Mesothelial cell of epicardium (in vitro differentiated cells): Measurements from ENCODE around the gene TMSB15B. TPM values are rescaled to one million over a fixed set of nuclear protein-coding genes. Genes with fewer than 3 reads are reported as not detected.
A peak's percentile ranks its signal among the peaks of the same experiment; 100 is the strongest.
"Not testable (repeated sequence)": the region's sequence is repeated elsewhere in the genome, so short reads cannot be mapped to it uniquely, and the experiment has no call there.

Source experiments
- DNase-seq, 2 experiments: peaks; one replicate each; pipeline ENCODE4 v3.0.0; 2021; ENCODE audit warnings: low spot score in 2 of 2; ENCODE audit not compliant: unreplicated experiment in 2 of 2
- H3K27ac Mint-ChIP-seq: 2 replicates; pipeline ENCODE4 v1.8.0; 2021; ENCODE audit warnings: mixed read lengths
- H3K27me3 Mint-ChIP-seq: 2 replicates; pipeline ENCODE4 v1.8.0; 2021; ENCODE audit warnings: low read depth, mixed read lengths
- H3K36me3 Mint-ChIP-seq: 2 replicates; pipeline ENCODE4 v1.8.0; 2021; ENCODE audit warnings: mixed read lengths
- H3K4me1 Mint-ChIP-seq: 2 replicates; pipeline ENCODE4 v1.8.0; 2021; ENCODE audit warnings: mixed read lengths
- H3K4me3 Mint-ChIP-seq: 2 replicates; pipeline ENCODE4 v1.8.0; 2021; ENCODE audit warnings: mild to moderate bottlenecking, moderate library complexity, mixed read lengths
- H3K9me3 Mint-ChIP-seq: 2 replicates; pipeline ENCODE4 v1.8.0; 2021; ENCODE audit warnings: mixed read lengths
- CTCF ChIP-seq: fragments of 200-600 bp; sonication (generic); IDR thresholded peaks from one replicate; pipeline ENCODE4 v1.5.0; 2021; ENCODE audit warnings: antibody characterized with exemption; ENCODE audit not compliant: unreplicated experiment
- total RNA-seq: library from RNA; stranded (reverse); gene quantifications from 3 replicates; pipeline ENCODE4 v1.2.1, GENCODE V29; 2021

The TMSB15B gene
- total RNA-seq, 1 donor from 2014 or later, result 20.5 TPM

GRCh38 chrX:103927030-103927429 is 35.4 kb upstream of the TMSB15B start:
- DNase-seq, result no peak
- no peaks in the 10 kb centered on the region for H3K27me3 Mint-ChIP-seq
- no peaks in the 10 kb centered on the region for H3K4me1 Mint-ChIP-seq
- no peak for TF ChIP-seq CTCF
- H3K9me3 Mint-ChIP-seq, result peaks cover 13% of the 10 kb centered on the region
- H3K36me3 Mint-ChIP-seq, result no peaks in the 10 kb centered on the region
- no peak overlapping the region for H3K4me3 Mint-ChIP-seq
- no peak overlapping the region for H3K27ac Mint-ChIP-seq

- Mint-ChIP-seq H3K36me3 (no peaks in the 10 kb centered on the region), H3K27me3 (no peaks in the 10 kb centered on the region), H3K4me1 (no peaks in the 10 kb centered on the region), H3K9me3 (peaks cover 13% of the 10 kb centered on the region), H3K27ac (no peak overlapping the region), H3K4me3 (no peak overlapping the region)
- no peak for TF ChIP-seq CTCF
- no peak for DNase-seq
Observed at GRCh38 chrX:103927633-103928032, 34.8 kb upstream of the TMSB15B start.

GRCh38 chrX:103932133-103932532 is 30.3 kb upstream of the TMSB15B start:
- Mint-ChIP-seq H3K36me3 (no peaks in the 10 kb centered on the region), H3K4me1 (no peaks in the 10 kb centered on the region)

GRCh38 chrX:103940257-103940656 is 22.2 kb upstream of the TMSB15B start:
- H3K36me3 Mint-ChIP-seq, result not testable (repeated sequence)
- H3K9me3 Mint-ChIP-seq, result peaks cover 39% of the 10 kb centered on the region

More at GRCh38 chrX:103932133-103932532, 30.3 kb upstream of the TMSB15B start:
- peaks cover 21% of the 10 kb centered on the region for H3K9me3 Mint-ChIP-seq
- no peak overlapping the region for H3K4me3 Mint-ChIP-seq
- H3K27me3 Mint-ChIP-seq, result peaks cover 1% of the 10 kb centered on the region
- TF ChIP-seq CTCF, result no peak
- no peak for DNase-seq
- no peak overlapping the region for H3K27ac Mint-ChIP-seq

GRCh38 chrX:103941201-103941975 is 21.0 kb upstream of the TMSB15B start:
- no peak overlapping the region for H3K4me3 Mint-ChIP-seq
- no peaks in the 10 kb centered on the region for H3K36me3 Mint-ChIP-seq
- H3K27me3 Mint-ChIP-seq, result peaks cover 10% of the 10 kb centered on the region
- no peaks in the 10 kb centered on the region for H3K4me1 Mint-ChIP-seq
- no peak for DNase-seq
- peak; percentile 35 for TF ChIP-seq CTCF
- no peak overlapping the region for H3K27ac Mint-ChIP-seq
- H3K9me3 Mint-ChIP-seq, result peaks cover 35% of the 10 kb centered on the region

More at GRCh38 chrX:103940257-103940656, 22.2 kb upstream of the TMSB15B start:
- DNase-seq, H3K4me3 Mint-ChIP-seq, H3K27ac Mint-ChIP-seq, H3K4me1 Mint-ChIP-seq, H3K27me3 Mint-ChIP-seq: not testable (repeated sequence)

GRCh38 chrX:103949506-103949905 is 12.9 kb upstream of the TMSB15B start:
- Mint-ChIP-seq H3K27ac (no peak overlapping the region), H3K9me3 (peaks cover 5% of the 10 kb centered on the region), H3K4me1 (no peaks in the 10 kb centered on the region), H3K27me3 (no peaks in the 10 kb centered on the region), H3K36me3 (no peaks in the 10 kb centered on the region), H3K4me3 (no peak overlapping the region)
- TF ChIP-seq CTCF, result no peak
- no peak for DNase-seq
